Tibial nerve (tissue), 3 donors: Measurements from ENCODE around the gene TXK.

Source experiments
- CTCF ChIP-seq, 5 experiments: fragments of 200-600 bp in 3 of 5; fragments of 450-650 bp in 2 of 5; sonication (generic) in 3 of 5; IDR thresholded peaks; one replicate each; pipeline ENCODE4 v1.5.1; 2016 to 2019; ENCODE audit warnings: antibody characterized with exemption in 5 of 5, mild to moderate bottlenecking in 3 of 5, moderate library complexity in 2 of 5
- POLR2A ChIP-seq, 2 donors: fragments of 450-650 bp; IDR thresholded peaks; one replicate each; pipeline ENCODE4 v1.6.1; 2017; ENCODE audit warnings: antibody characterized with exemption in 2 of 2, mild to moderate bottlenecking in 2 of 2, moderate library complexity in 2 of 2

- TF ChIP-seq CTCF (IDR thresholded peaks at IDR 0.05): no peak
- TF ChIP-seq POLR2A (IDR thresholded peaks at IDR 0.05): no peak
These were observed 30.4 kb downstream of the TXK start for GRCh38 chr4:48103483-48104139.
